HepG2 (cell line): ENCODE measurements around the gene HINT1. TPM values are rescaled to one million over a fixed set of nuclear protein-coding genes. Genes with fewer than 3 reads are reported as not detected.

Experiments
- CEBPB ChIP-seq: IDR thresholded peaks from 2 replicates; pipeline ENCODE4 v1.6.1; 2011; ENCODE audit warnings: low read depth, low read length, improper control_type of control experiment, borderline replicate concordance
- E2F1 ChIP-seq: sonication (generic); formaldehyde crosslinking; IDR thresholded peaks from 2 replicates; pipeline ENCODE4 v1.5.0; 2020; ENCODE audit warnings: missing genetic modification reagents
- EED ChIP-seq: sonication (generic); formaldehyde crosslinking; IDR thresholded peaks from 2 replicates; pipeline ENCODE4 v1.5.0; 2020; ENCODE audit warnings: mild to moderate bottlenecking, missing genetic modification reagents
- KDM6A ChIP-seq: IDR thresholded peaks from 2 replicates; pipeline ENCODE4 v1.6.1; 2016; ENCODE audit warnings: low read depth
- KMT2B ChIP-seq: IDR thresholded peaks from 2 replicates; pipeline ENCODE4 v1.6.1; 2016; ENCODE audit warnings: missing genetic modification reagents, missing compliant biosample characterization
- SNRNP70 ChIP-seq: fragments of 200-400 bp; formaldehyde crosslinking; IDR thresholded peaks from 2 replicates; pipeline ENCODE4 v1.6.1; 2017; ENCODE audit warnings: mild to moderate bottlenecking, low read depth, low read length, moderate library complexity
- TFDP1 ChIP-seq: IDR thresholded peaks from 2 replicates; pipeline ENCODE4 v1.6.1; 2016; ENCODE audit warnings: missing compliant biosample characterization, missing genetic modification reagents, borderline replicate concordance
- ZBTB14 ChIP-seq: sonication (generic); formaldehyde crosslinking; IDR thresholded peaks from 2 replicates; pipeline ENCODE4 v1.4.0; 2020; ENCODE audit warnings: missing genetic modification reagents
- ZBTB25 ChIP-seq: IDR thresholded peaks from 2 replicates; pipeline ENCODE4 v1.6.1; 2018; ENCODE audit warnings: missing genetic modification reagents
- ZBTB3 ChIP-seq: sonication (generic); formaldehyde crosslinking; IDR thresholded peaks from 2 replicates; pipeline ENCODE4 v1.4.0; 2020; ENCODE audit warnings: low read depth, mild to moderate bottlenecking, moderate library complexity, missing genetic modification reagents, borderline replicate concordance
- ZBTB49 ChIP-seq: sonication (generic); formaldehyde crosslinking; IDR thresholded peaks from 2 replicates; pipeline ENCODE4 v1.4.0; 2020; ENCODE audit warnings: missing genetic modification reagents, borderline replicate concordance
- ZNF550 ChIP-seq: sonication (generic); formaldehyde crosslinking; IDR thresholded peaks from 2 replicates; pipeline ENCODE4 v1.4.0; 2020; ENCODE audit warnings: mild to moderate bottlenecking, missing genetic modification reagents, borderline replicate concordance
- ZNF572 ChIP-seq: sonication (generic); formaldehyde crosslinking; IDR thresholded peaks from 2 replicates; pipeline ENCODE4 v1.5.1; 2020; ENCODE audit warnings: mild to moderate bottlenecking, missing genetic modification reagents
- ZNF577 ChIP-seq: sonication (generic); formaldehyde crosslinking; IDR thresholded peaks from 2 replicates; pipeline ENCODE4 v1.4.0; 2020; ENCODE audit warnings: mild to moderate bottlenecking, low read depth, missing genetic modification reagents, borderline replicate concordance
- ZNF83 ChIP-seq: sonication (generic); formaldehyde crosslinking; IDR thresholded peaks from 2 replicates; pipeline ENCODE4 v1.4.0; 2020; ENCODE audit warnings: missing genetic modification reagents, mild to moderate bottlenecking, borderline replicate concordance
- polyA plus RNA-seq, 8 experiments: library from polyadenylated mRNA; depleted of rRNA in 3 of 8; stranded (reverse) in 7 of 8; unstranded in 1 of 8; fragments of >200 nt; fragmentation: Illumina TruSeq in 4 of 8; extraction: Trizol in 4 of 8; gene quantifications; 2 replicates each; pipeline versions ENCODE4 v1.2.1 to v1.2.3, GENCODE V29; 2011 to 2016; ENCODE audit warnings: low read depth in 4 of 8, missing spikeins in 1 of 8, mixed read lengths in 1 of 8; ENCODE audit not compliant: insufficient read depth in 1 of 8
- total RNA-seq, 5 experiments: library from RNA; depleted of rRNA; stranded (reverse); fragments of >200 nt; fragmentation: Illumina TruSeq; extraction: Trizol; gene quantifications; 2 replicates each; pipeline ENCODE4 v1.2.3, GENCODE V29; 2016; ENCODE audit warnings: low read depth in 1 of 5
- TF ChIP-seq, protein P1 (sequence below): sonication (generic); formaldehyde crosslinking; IDR thresholded peaks from 2 replicates; pipeline ENCODE4 v1.5.0; 2020; ENCODE audit warnings: mild to moderate bottlenecking, missing genetic modification reagents
- TF ChIP-seq, protein P2 (sequence below): sonication (generic); formaldehyde crosslinking; conservative IDR thresholded peaks from 2 replicates; pipeline ENCODE4 v1.4.0; 2020; ENCODE audit warnings: missing genetic modification reagents

Gene HINT1
- total and polyA plus RNA-seq, 2 of the 13 experiments (the other 11 are each of a cell fraction or from before 2014, with no cell fraction given), result 428 to 997 TPM

DNA sequence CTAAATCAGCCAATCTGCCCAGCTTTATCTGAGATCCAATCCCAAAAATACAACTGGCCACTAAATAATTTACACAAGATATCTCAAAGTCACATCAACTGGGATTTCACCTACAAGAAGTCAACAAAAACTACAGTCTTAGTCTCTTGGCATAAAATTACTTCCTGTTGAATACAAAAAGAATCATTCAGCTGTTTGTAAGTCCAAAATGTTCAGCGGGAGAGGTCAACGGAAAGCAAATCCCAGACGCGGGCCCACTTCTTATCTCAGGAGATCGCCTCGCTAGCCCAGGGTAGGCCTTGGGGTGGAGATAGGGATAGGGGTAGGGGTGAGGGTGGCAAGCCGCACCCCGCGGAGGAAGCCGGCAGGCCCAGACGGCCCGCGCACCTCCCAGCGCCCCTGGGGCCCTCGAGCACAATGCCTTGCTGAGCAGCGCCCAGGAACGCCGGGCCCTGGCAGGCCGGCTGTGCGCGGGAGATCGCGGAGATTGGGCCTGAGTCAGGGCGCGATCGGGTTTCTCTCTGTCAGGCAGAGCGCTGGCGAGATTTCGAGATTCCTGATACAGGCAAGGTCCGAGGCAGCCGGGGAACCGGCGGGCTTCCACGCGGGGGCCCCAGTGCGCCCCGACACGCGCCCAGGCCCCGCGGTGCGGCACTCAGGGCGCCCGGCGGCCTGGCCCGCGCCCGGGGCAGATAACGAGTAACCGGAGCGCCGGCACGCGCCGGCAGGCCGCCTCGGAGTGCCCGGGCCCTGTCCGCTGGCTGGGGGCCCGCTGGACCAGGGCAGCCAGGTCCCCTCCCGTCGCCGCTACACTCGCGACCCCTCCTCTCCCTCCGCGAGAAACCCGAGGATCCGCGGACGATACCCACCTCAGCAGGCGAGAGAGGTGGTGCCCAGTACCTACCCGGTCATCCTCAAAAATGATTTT is 601 bp downstream of the HINT1 start (continued):
- TF ChIP-seq ZNF83 (CRISPR knock-in tag) (no peak), ZBTB14 (CRISPR knock-in tag) (no peak), ZNF577 (no peak), CEBPB (no peak), SNRNP70 (no peak), ZNF572 (no peak), ZNF550 (CRISPR knock-in tag) (no peak), EED (peak; percentile 83; the same call in 1 of the 2 replicates), ZBTB49 (no peak), ZBTB3 (CRISPR knock-in tag) (peak; percentile 43; the same call in 1 of the 2 replicates), E2F1 (no peak; the same call in 1 of the 2 replicates), ZBTB25 (CRISPR knock-in tag) (no peak), KDM6A (no peak), TFDP1 (CRISPR knock-in tag) (peak; percentile 46; the same call in 1 of the 2 replicates), KMT2B (CRISPR knock-in tag) (no peak)
- TF ChIP-seq, protein P1, sequence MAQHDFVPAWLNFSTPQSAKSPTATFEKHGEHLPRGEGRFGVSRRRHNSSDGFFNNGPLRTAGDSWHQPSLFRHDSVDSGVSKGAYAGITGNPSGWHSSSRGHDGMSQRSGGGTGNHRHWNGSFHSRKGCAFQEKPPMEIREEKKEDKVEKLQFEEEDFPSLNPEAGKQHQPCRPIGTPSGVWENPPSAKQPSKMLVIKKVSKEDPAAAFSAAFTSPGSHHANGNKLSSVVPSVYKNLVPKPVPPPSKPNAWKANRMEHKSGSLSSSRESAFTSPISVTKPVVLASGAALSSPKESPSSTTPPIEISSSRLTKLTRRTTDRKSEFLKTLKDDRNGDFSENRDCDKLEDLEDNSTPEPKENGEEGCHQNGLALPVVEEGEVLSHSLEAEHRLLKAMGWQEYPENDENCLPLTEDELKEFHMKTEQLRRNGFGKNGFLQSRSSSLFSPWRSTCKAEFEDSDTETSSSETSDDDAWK (CRISPR knock-in tag), result no peak
- TF ChIP-seq, protein P2, sequence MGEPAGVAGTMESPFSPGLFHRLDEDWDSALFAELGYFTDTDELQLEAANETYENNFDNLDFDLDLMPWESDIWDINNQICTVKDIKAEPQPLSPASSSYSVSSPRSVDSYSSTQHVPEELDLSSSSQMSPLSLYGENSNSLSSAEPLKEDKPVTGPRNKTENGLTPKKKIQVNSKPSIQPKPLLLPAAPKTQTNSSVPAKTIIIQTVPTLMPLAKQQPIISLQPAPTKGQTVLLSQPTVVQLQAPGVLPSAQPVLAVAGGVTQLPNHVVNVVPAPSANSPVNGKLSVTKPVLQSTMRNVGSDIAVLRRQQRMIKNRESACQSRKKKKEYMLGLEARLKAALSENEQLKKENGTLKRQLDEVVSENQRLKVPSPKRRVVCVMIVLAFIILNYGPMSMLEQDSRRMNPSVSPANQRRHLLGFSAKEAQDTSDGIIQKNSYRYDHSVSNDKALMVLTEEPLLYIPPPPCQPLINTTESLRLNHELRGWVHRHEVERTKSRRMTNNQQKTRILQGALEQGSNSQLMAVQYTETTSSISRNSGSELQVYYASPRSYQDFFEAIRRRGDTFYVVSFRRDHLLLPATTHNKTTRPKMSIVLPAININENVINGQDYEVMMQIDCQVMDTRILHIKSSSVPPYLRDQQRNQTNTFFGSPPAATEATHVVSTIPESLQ (CRISPR knock-in tag), result 0 out of 2 replicates have a peak, but pooled peaks have one; percentile 25
